Measurements from ENCODE around the gene PEX14. TPM values are rescaled to one million over a fixed set of nuclear protein-coding genes. Genes with fewer than 3 reads are reported as not detected.

PEX14 gene
- total RNA-seq, 1 donor from 2014 or later: 17.4 TPM

DNA sequence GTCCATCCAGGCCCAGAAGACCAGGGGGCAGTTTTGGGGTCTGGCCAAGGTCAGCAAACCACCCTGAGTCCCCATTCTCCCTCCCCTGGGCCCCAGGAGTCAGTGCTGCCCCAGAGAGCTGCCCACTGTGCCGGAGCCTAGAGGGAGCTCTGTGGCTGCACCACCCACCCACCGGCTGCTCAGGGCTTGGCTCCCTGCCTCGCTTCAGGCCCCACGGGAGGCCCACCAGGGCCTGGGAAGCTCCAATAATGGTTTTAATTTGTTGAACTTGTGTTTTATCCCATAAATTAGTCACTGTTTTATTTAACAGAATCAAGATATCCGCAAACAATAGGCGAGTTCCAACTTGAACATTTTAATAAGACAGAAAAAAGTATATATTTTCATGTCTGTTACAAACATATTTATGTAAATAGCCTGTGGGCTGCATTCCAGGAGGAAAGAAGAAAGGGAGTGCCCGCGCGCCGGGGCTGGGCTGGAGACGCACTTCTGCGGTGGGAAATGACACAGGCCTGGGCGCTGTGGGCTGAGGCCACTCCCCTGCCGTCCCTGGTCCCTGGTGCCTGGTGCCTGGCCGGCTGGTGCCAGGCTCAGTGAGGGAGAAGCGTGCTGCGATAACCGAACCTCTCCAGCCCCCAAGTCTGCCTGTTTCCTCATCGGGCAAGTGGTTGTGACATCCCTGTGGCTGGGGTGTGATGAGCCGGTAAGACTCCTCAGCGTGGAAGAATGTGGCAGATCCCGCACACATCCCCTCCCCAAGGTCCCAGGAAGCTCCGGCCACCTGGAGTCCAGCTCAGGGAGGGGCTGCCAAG is 160.5 kb downstream of the PEX14 start:
- H3K27me3 Mint-ChIP-seq (ENCODE audit: low read depth): no peaks in the 10 kb centered on the region
- TF ChIP-seq, protein P1, sequence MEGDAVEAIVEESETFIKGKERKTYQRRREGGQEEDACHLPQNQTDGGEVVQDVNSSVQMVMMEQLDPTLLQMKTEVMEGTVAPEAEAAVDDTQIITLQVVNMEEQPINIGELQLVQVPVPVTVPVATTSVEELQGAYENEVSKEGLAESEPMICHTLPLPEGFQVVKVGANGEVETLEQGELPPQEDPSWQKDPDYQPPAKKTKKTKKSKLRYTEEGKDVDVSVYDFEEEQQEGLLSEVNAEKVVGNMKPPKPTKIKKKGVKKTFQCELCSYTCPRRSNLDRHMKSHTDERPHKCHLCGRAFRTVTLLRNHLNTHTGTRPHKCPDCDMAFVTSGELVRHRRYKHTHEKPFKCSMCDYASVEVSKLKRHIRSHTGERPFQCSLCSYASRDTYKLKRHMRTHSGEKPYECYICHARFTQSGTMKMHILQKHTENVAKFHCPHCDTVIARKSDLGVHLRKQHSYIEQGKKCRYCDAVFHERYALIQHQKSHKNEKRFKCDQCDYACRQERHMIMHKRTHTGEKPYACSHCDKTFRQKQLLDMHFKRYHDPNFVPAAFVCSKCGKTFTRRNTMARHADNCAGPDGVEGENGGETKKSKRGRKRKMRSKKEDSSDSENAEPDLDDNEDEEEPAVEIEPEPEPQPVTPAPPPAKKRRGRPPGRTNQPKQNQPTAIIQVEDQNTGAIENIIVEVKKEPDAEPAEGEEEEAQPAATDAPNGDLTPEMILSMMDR (IDR thresholded peaks at IDR 0.05): no peak
- no peak overlapping the region for H3K4me3 Mint-ChIP-seq (ENCODE audit: unreplicated experiment)
- peak overlapping the region; percentile 45 for H3K27ac Mint-ChIP-seq (ENCODE audit: unreplicated experiment)
- H3K4me1 Mint-ChIP-seq (ENCODE audit: low read depth): peaks cover 32% of the 10 kb centered on the region
- no peaks in the 10 kb centered on the region for H3K36me3 Mint-ChIP-seq (ENCODE audit: low read depth)
- H3K9me3 Mint-ChIP-seq (ENCODE audit: low read depth): no peaks in the 10 kb centered on the region
- DNase-seq (ENCODE audit: low spot score): no peak

- H3K27ac Mint-ChIP-seq (ENCODE audit: unreplicated experiment): no peak overlapping the region
- H3K4me1 Mint-ChIP-seq (ENCODE audit: low read depth): peaks cover 32% of the 10 kb centered on the region
- no peaks in the 10 kb centered on the region for H3K9me3 Mint-ChIP-seq (ENCODE audit: low read depth)
- TF ChIP-seq, protein P1 (IDR thresholded peaks at IDR 0.05): no peak
- no peaks in the 10 kb centered on the region for H3K36me3 Mint-ChIP-seq (ENCODE audit: low read depth)
- H3K27me3 Mint-ChIP-seq (ENCODE audit: low read depth): no peaks in the 10 kb centered on the region
- DNase-seq (ENCODE audit: low spot score): no peak
- no peak overlapping the region for H3K4me3 Mint-ChIP-seq (ENCODE audit: unreplicated experiment)
Observed at GRCh38 chr1:10635992-10636391, 161.2 kb downstream of the PEX14 start.

- Mint-ChIP-seq H3K4me3 (ENCODE audit: unreplicated experiment) (peak overlapping the region; percentile 59), H3K27me3 (ENCODE audit: low read depth) (no peaks in the 10 kb centered on the region), H3K9me3 (ENCODE audit: low read depth) (no peaks in the 10 kb centered on the region), H3K4me1 (ENCODE audit: low read depth) (peaks cover 23% of the 10 kb centered on the region), H3K27ac (ENCODE audit: unreplicated experiment) (peak overlapping the region; percentile 54), H3K36me3 (ENCODE audit: low read depth) (no peaks in the 10 kb centered on the region)
- no peak for DNase-seq (ENCODE audit: low spot score)
- TF ChIP-seq, protein P1 (IDR thresholded peaks at IDR 0.05): no peak
Observed at GRCh38 chr1:10637400-10637799, 162.7 kb downstream of the PEX14 start.

- H3K4me3 Mint-ChIP-seq (ENCODE audit: unreplicated experiment): peak overlapping the region; percentile 59
- H3K4me1 Mint-ChIP-seq (ENCODE audit: low read depth): peaks cover 17% of the 10 kb centered on the region
- H3K9me3 Mint-ChIP-seq (ENCODE audit: low read depth): no peaks in the 10 kb centered on the region
- no peaks in the 10 kb centered on the region for H3K27me3 Mint-ChIP-seq (ENCODE audit: low read depth)
- no peak for DNase-seq (ENCODE audit: low spot score)
- TF ChIP-seq, protein P1 (IDR thresholded peaks at IDR 0.05): peak; percentile 40
- H3K27ac Mint-ChIP-seq (ENCODE audit: unreplicated experiment): no peak overlapping the region
- no peaks in the 10 kb centered on the region for H3K36me3 Mint-ChIP-seq (ENCODE audit: low read depth)
Observed at GRCh38 chr1:10637834-10638558, 163.2 kb downstream of the PEX14 start.

DNA sequence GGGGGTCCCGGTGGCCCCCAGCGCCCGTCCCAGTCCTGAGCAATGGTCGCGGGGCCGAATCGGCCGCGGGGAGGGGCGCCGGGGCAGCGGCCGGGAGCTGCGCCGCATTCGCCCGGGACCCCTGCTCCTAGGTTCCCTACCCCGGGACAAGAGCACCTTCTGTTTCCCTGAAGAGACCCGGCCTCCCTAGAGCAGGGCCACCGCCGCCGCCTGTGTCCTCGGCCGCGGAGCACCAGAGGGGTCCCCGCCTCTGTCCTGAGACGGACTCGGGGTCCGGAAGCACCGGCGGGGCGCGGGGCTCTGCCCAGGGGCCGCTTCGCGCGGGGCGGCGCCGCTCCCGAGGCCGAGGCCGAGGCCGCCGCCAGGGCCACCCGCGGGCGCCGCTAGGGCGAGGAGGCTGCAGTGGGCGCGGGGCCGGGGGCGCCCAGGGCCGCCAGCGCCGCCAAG is 163.8 kb downstream of the PEX14 start:
- TF ChIP-seq, protein P1 (IDR thresholded peaks at IDR 0.05): no peak
- Mint-ChIP-seq H3K9me3 (ENCODE audit: low read depth) (no peaks in the 10 kb centered on the region), H3K4me1 (ENCODE audit: low read depth) (peaks cover 17% of the 10 kb centered on the region), H3K27ac (ENCODE audit: unreplicated experiment) (no peak overlapping the region), H3K36me3 (ENCODE audit: low read depth) (no peaks in the 10 kb centered on the region), H3K27me3 (ENCODE audit: low read depth) (no peaks in the 10 kb centered on the region), H3K4me3 (ENCODE audit: unreplicated experiment) (peak overlapping the region; percentile 28)
- DNase-seq (ENCODE audit: low spot score): no peak

Data from chondrocyte (in vitro differentiated cells).